Mesenchymal stem cell (in vitro differentiated cells and primary cell): ENCODE measurements around the gene ATG12. TPM values are rescaled to one million over a fixed set of nuclear protein-coding genes. Genes with fewer than 3 reads are reported as not detected.
"Not testable (repeated sequence)": the region's sequence is repeated elsewhere in the genome, so short reads cannot be mapped to it uniquely, and the experiment has no call there.

Experiments used
- DNase-seq: peaks from one replicate; pipeline ENCODE4 v3.0.0-alpha.2; 2013
- H2AFZ ChIP-seq: one replicate; pipeline ENCODE4 v1.6.1; 2013; ENCODE audit warnings: low read depth, mild to moderate bottlenecking, control low read depth, inconsistent platforms, low read length, moderate library complexity
- H2AK5ac ChIP-seq: 2 replicates; pipeline ENCODE4 v1.6.1; 2013; ENCODE audit warnings: low read length, moderate library complexity, mild to moderate bottlenecking, inconsistent platforms; ENCODE audit not compliant: severe bottlenecking
- H2BK120ac ChIP-seq: one replicate; pipeline ENCODE4 v1.6.1; 2013; ENCODE audit warnings: low read depth, mild to moderate bottlenecking, inconsistent platforms, low read length, moderate library complexity
- H2BK12ac ChIP-seq, 2 experiments: one replicate each; pipeline ENCODE4 v1.6.1; 2013; ENCODE audit warnings: inconsistent platforms in 2 of 2, low read length in 2 of 2, mild to moderate bottlenecking in 2 of 2, moderate library complexity in 2 of 2, control low read depth in 1 of 2
- H2BK15ac ChIP-seq: one replicate; pipeline ENCODE4 v1.6.1; 2013; ENCODE audit warnings: mild to moderate bottlenecking, low read depth, inconsistent platforms; ENCODE audit not compliant: poor library complexity, severe bottlenecking
- H2BK5ac ChIP-seq: 2 replicates; pipeline ENCODE4 v1.6.1; 2013; ENCODE audit warnings: low read depth, mild to moderate bottlenecking, low read length, control low read depth, inconsistent platforms; ENCODE audit not compliant: poor library complexity, severe bottlenecking
- H3K14ac ChIP-seq, 2 experiments: one replicate each; pipeline ENCODE4 v1.6.1; 2013; ENCODE audit warnings: inconsistent platforms in 2 of 2, low read length in 2 of 2, control low read depth in 1 of 2, mild to moderate bottlenecking in 1 of 2, moderate library complexity in 1 of 2
- H3K18ac ChIP-seq, 2 experiments: one replicate each; pipeline ENCODE4 v1.6.1; 2013; ENCODE audit warnings: inconsistent platforms in 2 of 2, low read length in 2 of 2, control low read depth in 1 of 2, low read depth in 1 of 2, mild to moderate bottlenecking in 1 of 2
- H3K23ac ChIP-seq, 2 experiments: one replicate each; pipeline ENCODE4 v1.6.1; 2013; ENCODE audit warnings: inconsistent platforms in 2 of 2, low read length in 2 of 2, mild to moderate bottlenecking in 2 of 2, moderate library complexity in 2 of 2, control low read depth in 1 of 2
- H3K27ac ChIP-seq: 2 replicates; pipeline ENCODE4 v1.5.1; 2013; ENCODE audit warnings: mild to moderate bottlenecking, moderate library complexity, low read length, control low read depth, inconsistent platforms; ENCODE audit not compliant: poor library complexity, severe bottlenecking
- H3K27me3 ChIP-seq, 2 experiments: 2 replicates each; pipeline versions ENCODE4 v1.6.1 to v1.7.0; 2013; ENCODE audit warnings: low read length in 2 of 2, mild to moderate bottlenecking in 2 of 2, moderate library complexity in 2 of 2, control low read depth in 1 of 2, inconsistent platforms in 1 of 2; ENCODE audit not compliant: control insufficient read depth in 1 of 2, insufficient read depth in 1 of 2
- H3K36me3 ChIP-seq, 2 experiments: 2 replicates each; pipeline versions ENCODE4 v1.6.1 to v1.7.0; 2013; ENCODE audit warnings: low read length in 2 of 2, control low read depth in 1 of 2, inconsistent platforms in 1 of 2, low read depth in 1 of 2, mild to moderate bottlenecking in 1 of 2; ENCODE audit not compliant: insufficient read depth in 2 of 2, control insufficient read depth in 1 of 2
- H3K4ac ChIP-seq, 2 experiments: one replicate each; pipeline ENCODE4 v1.6.1; 2013; ENCODE audit warnings: inconsistent platforms in 2 of 2, low read length in 2 of 2, mild to moderate bottlenecking in 2 of 2, moderate library complexity in 2 of 2, control low read depth in 1 of 2, low read depth in 1 of 2
- H3K4me1 ChIP-seq: 2 replicates; pipeline ENCODE4 v1.6.1; 2013; ENCODE audit warnings: low read depth, low read length, control low read depth; ENCODE audit not compliant: control insufficient read depth, insufficient read depth
- H3K4me2 ChIP-seq: 2 replicates; pipeline ENCODE4 v1.6.1; 2013; ENCODE audit warnings: low read length, mild to moderate bottlenecking, inconsistent platforms; ENCODE audit not compliant: poor library complexity, severe bottlenecking
- H3K4me3 ChIP-seq, 2 experiments: 2 replicates each; pipeline versions ENCODE4 v1.5.1 to v1.7.0; 2013; ENCODE audit warnings: low read length in 2 of 2, mild to moderate bottlenecking in 2 of 2, control low read depth in 1 of 2, low read depth in 1 of 2; ENCODE audit not compliant: insufficient read depth in 1 of 2
- H3K79me1 ChIP-seq: replicated peaks from 2 replicates; pipeline ENCODE4 v1.6.1; 2013; ENCODE audit warnings: mild to moderate bottlenecking, control low read depth, low read length, inconsistent platforms; ENCODE audit not compliant: poor library complexity, severe bottlenecking
- H3K9ac ChIP-seq: 2 replicates; pipeline ENCODE4 v1.7.0; 2013; ENCODE audit warnings: mild to moderate bottlenecking, low read length, moderate library complexity
- H3K9me3 ChIP-seq: 2 replicates; pipeline ENCODE4 v1.7.0; 2013; ENCODE audit warnings: mild to moderate bottlenecking, low read length; ENCODE audit not compliant: control insufficient read depth
- H4K8ac ChIP-seq: one replicate; pipeline ENCODE4 v1.6.1; 2013; ENCODE audit warnings: inconsistent platforms, mild to moderate bottlenecking, low read length, moderate library complexity
- H4K91ac ChIP-seq: one replicate; pipeline ENCODE4 v1.6.1; 2013; ENCODE audit warnings: mild to moderate bottlenecking, low read length, inconsistent platforms
- WGBS: methylation state at CpG from one replicate; pipeline ENCODE4 v1.1.7; 2013; ENCODE audit warnings: mixed read lengths; 5-methylcytosine and 5-hydroxymethylcytosine counted together
- polyA plus RNA-seq, 2 experiments: library from polyadenylated mRNA; stranded (reverse); fragments of 200-250 nt; gene quantifications; one replicate each; pipeline ENCODE4 v1.2.3, GENCODE V29; 2013

The ATG12 gene
- 67.9 TPM for polyA plus RNA-seq (2013, experiment 1 of 2)
- polyA plus RNA-seq (2013, experiment 2 of 2), result 76.1 TPM

DNA sequence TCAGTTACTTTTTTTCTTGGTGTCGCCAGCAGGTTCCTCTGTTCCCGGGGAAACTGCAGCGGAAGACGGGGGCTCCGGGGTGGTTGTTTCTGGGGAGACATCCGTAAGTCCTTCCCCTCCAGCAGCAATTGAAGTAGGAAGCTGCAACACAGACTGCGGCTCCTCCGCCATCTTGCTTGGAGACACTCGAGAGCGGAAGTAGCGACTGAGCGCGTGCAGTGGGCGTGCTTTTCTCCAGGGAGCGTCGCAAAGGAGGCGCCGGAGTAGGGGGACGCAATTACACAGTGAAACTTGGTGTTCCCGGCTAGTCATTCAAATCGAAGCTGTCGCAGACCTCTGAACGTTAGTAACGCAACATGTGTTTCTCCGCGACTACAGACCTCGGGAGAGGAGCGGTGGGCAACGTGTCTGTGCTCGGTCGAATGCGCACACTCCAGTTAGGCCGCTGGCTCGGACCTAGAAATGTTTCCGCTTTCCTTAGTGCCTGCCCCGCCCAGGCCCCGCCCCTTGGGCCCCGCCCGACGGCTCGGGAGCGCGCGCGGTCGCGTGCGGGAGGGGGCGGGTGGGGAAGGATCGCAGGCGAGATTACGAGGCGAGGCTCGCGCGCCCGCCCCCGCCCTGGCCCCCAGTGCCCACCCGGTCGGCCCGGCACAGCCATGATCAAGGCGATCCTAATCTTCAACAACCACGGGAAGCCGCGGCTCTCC lies at the start of gene ATG12, which contains the start of gene AP3S1:
TSS of gene ATG12 (minus strand) at position 184 of the 707 bp plus-strand sequence. CDS start at position 171, 13 bp downstream.
TSS of gene AP3S1 (plus strand) at position 554 of the 707 bp plus-strand sequence. CDS start at position 657, 103 bp downstream.
- H3K36me3 ChIP-seq, result peaks cover 3 to 16% of the 10 kb centered on the region in 2 experiments
- peak within 1 kb of the TSS in 1 of 2 experiments; percentile 97 for H3K14ac ChIP-seq
- peaks cover 8% of the 10 kb centered on the region for H3K4me1 ChIP-seq
- no peak within 1 kb of the TSS for H2AK5ac ChIP-seq
- peak within 1 kb of the TSS; percentile 86 to 96 for H3K4me3 ChIP-seq
- peaks cover 2% of the 10 kb centered on the region for H3K79me1 ChIP-seq
- H2BK12ac ChIP-seq, result peak within 1 kb of the TSS; percentile 91 to 97
- H3K9ac ChIP-seq, result peak within 1 kb of the TSS; percentile 93
- peak within 1 kb of the TSS; percentile 89 for H2BK15ac ChIP-seq
- H3K4ac ChIP-seq, result peak within 1 kb of the TSS; percentile 96 to 98
- peak within 1 kb of the TSS; percentile 95 for H2BK120ac ChIP-seq
- peak within 1 kb of the TSS; percentile 89 for H2AFZ ChIP-seq
- H4K91ac ChIP-seq, result peak within 1 kb of the TSS; percentile 95
- peak within 1 kb of the TSS; percentile 99 for H3K27ac ChIP-seq
- 5% methylated on average over 60 of the region's 65 CpGs for WGBS
- peak within 1 kb of the TSS in 1 of 2 experiments; percentile 97 for H3K23ac ChIP-seq
- peak within 1 kb of the TSS; percentile 94 for H2BK5ac ChIP-seq
- peak; percentile 96 for DNase-seq
- H3K4me2 ChIP-seq, result peak within 1 kb of the TSS; percentile 71
- peak within 1 kb of the TSS; percentile 99 to 100 for H3K18ac ChIP-seq
- H4K8ac ChIP-seq, result peak within 1 kb of the TSS; percentile 100
- H3K27me3 ChIP-seq, result no peaks in the 10 kb centered on the region
- no peaks in the 10 kb centered on the region for H3K9me3 ChIP-seq

DNA sequence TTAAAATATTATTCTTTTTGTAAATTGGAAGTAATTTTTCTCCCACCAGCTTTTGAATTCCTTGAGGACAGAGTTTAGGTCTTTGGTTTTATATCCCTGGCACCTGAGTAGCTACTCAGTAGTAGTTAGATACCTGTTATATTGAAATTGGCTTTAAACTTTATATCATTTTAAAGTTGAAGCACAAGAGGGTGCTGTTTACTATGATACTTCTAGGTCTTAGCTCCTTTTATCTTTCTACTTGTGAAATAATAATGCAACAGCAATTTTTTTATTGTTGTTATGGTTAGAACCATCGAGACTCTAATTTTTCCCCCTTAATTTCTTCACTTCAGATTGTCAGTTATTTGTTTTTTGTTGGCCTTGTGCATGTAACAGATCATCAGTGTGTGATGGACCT lies 46.7 kb upstream of the ATG12 start:
- Histone ChIP-seq H3K9ac (peak overlapping the region; percentile 56), H3K27ac (no peak overlapping the region), H3K4ac (no peak overlapping the region), H3K23ac (no peak overlapping the region), H3K79me1 (peaks cover 10% of the 10 kb centered on the region), H3K9me3 (no peaks in the 10 kb centered on the region), H3K4me3 (no peak overlapping the region), H2BK5ac (no peak overlapping the region), H2BK120ac (no peak overlapping the region), H4K8ac (no peak overlapping the region), H3K27me3 (no peaks in the 10 kb centered on the region), H3K18ac (no peak overlapping the region), H3K14ac (no peak overlapping the region), H2BK12ac (no peak overlapping the region), H2AFZ (no peak overlapping the region), H3K36me3 (peaks cover 4 to 31% of the 10 kb centered on the region in 2 experiments), H3K4me1 (no peaks in the 10 kb centered on the region), H2BK15ac (no peak overlapping the region), H3K4me2 (no peak overlapping the region), H4K91ac (no peak overlapping the region), H2AK5ac (no peak overlapping the region)
- whole genome bisulfite sequencing, result no CpG with 5 or more reads among the region's 1 CpG
- DNase-seq, result no peak

DNA sequence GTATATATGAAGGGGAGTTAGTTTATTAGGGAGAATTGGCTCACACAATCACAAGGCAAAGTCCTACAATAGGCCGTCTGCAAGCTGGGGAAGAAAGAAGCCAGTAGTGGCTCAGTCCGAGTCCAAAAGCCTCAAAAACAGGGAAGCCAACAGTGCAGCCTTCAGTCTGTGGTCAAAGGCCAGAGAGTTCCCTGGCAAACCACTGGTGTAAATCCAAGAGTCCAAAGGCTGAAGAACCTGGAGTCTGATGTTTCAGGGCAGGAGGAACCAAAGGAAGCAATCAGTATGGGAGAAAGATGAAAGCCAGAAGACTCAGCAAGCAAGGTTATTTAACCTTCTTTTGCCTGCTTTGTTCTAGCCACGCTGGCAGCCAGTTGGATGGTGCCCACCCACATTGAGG lies 43.8 kb upstream of the ATG12 start:
- H3K4me3 ChIP-seq, H2AFZ ChIP-seq, H3K9ac ChIP-seq, H2AK5ac ChIP-seq, H2BK120ac ChIP-seq, H3K27me3 ChIP-seq, DNase-seq, H2BK5ac ChIP-seq, H3K4me2 ChIP-seq, H2BK12ac ChIP-seq, H3K14ac ChIP-seq, H3K27ac ChIP-seq, H2BK15ac ChIP-seq, H3K18ac ChIP-seq, H3K4ac ChIP-seq, H4K91ac ChIP-seq, H3K23ac ChIP-seq, H4K8ac ChIP-seq, H3K4me1 ChIP-seq, H3K9me3 ChIP-seq: not testable (repeated sequence)
- peaks cover 12 to 30% of the 10 kb centered on the region in 2 experiments for H3K36me3 ChIP-seq
- 95% methylated on average over 3 of the region's 3 CpGs for WGBS
- H3K79me1 ChIP-seq, result peaks cover 12% of the 10 kb centered on the region

DNA sequence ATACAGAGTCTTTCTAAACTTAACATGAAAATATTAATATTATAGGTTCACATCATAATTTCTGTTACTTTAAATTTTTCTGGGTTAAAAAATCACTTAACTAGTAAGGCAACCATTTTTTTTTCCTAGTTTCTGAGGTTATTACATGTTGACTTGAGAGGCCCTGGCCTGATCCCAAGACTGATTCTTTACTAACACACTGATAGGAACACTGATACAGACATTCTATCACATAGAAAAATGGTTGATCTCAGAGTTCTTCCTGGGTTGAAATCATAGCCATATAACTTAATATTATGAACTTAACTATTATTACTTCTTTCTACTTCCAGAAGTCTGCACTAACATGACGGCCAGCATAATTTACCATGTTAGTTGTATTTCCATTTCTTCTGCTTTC lies 43.3 kb upstream of the ATG12 start:
- Histone ChIP-seq H3K9me3 (no peaks in the 10 kb centered on the region), H3K79me1 (peaks cover 12% of the 10 kb centered on the region), H3K18ac (no peak overlapping the region), H3K9ac (no peak overlapping the region), H2AFZ (no peak overlapping the region), H4K91ac (no peak overlapping the region), H2BK12ac (no peak overlapping the region), H3K4ac (no peak overlapping the region), H2AK5ac (no peak overlapping the region), H3K4me2 (no peak overlapping the region), H2BK120ac (no peak overlapping the region), H3K36me3 (peaks cover 12 to 25% of the 10 kb centered on the region in 2 experiments), H3K27me3 (no peaks in the 10 kb centered on the region), H2BK15ac (no peak overlapping the region), H2BK5ac (no peak overlapping the region), H3K14ac (no peak overlapping the region), H3K4me3 (no peak overlapping the region), H3K23ac (no peak overlapping the region), H4K8ac (no peak overlapping the region), H3K27ac (no peak overlapping the region), H3K4me1 (no peaks in the 10 kb centered on the region)
- no peak for DNase-seq
- 100% methylated on average over 1 of the region's 1 CpG for WGBS
